Fibroblast of upper back skin (primary cell): ENCODE results near the gene COL4A2.

Source experiments
- DNase-seq: peaks from one replicate; pipeline ENCODE4 v3.0.0-alpha.2; 2013

Gene COL4A2

DNA sequence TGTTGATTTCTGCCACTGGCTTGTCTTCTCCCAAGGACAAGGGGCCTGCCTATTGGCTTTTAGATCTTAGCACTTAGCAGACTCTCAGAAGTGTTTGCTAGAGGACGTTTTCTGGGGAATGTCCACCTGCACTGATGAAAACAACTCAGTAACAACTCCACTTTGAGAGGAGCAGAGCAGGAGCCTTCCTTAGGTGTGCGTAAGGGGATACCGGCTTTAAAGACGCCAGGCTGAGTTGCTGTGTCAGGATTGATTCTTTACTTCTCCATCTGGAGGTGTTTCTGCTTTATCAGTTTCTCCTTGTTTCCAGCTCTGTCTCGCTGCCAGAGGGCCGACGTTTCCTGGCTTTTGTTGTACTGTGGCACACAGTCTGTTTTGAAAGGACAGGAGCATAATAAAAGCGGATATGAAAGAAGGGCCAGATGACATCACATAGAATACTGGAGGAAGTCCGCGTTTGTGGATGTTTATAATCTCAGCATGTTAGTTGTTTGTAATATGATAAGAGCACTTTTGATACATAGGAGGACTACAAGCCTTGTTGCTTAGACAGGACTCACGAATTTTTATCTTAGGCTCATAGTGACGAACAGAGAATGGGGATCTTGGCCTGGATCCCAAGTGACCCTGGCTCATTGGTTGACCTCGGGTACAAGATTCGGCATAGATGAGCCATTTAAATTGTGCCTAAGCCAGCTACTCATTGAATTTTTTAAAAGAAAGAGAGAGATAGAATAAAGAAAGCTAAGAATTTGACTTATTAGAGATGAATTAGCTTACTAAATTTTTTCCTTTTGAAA, 34.6 kb downstream of the COL4A2 start:
- no peak for DNase-seq

DNA sequence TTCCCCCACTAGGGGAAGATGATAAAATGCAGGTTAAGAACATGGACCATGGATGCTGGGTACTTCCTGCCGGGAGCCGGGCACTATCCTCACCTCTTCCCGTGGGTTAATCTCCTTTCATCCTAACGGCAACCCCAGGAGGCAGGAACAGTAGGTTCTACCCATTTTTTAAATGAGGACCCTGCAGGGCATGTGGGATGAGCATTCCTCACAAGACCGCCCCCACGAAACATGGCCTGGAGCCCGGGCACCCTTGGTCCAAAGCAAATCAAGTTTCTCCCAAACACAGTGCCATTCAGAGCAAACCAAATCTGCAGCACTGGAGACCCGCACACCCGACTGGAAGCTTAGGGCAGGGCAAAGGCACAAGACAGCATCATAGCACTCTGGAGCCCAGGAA, 35.4 kb downstream of the COL4A2 start:
- DNase-seq: no peak

DNA sequence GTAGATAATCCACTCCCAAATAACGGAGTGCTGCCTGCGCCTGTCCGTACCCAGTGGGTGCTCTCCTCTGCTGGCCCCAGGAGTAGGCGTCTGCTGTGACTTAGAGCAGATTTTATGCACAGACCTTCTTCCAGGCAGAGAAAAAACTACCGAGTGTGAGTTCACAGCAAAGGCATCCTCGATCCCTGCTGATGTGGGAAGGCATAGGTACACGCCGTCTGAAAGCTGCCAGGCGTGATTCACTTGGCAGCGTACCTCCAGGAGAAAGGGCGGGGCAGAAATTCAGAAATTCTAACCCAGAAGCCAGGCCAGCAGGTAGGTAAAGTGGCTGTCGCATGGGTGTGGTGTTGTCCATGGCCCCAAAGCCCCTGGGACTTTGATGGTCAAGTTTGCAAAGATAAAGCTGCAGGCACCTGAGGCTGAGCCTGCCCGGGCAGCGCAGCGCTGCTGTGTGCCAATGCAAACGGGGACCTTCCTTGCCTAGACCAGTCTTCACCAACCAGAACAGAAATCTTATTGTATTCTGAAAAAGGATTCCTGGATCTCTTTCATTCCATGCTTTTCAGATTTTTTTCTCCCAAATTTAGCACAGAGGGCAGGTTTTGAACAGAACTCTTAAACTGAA, 36.3 kb downstream of the COL4A2 start:
- DNase-seq: no peak

DNA sequence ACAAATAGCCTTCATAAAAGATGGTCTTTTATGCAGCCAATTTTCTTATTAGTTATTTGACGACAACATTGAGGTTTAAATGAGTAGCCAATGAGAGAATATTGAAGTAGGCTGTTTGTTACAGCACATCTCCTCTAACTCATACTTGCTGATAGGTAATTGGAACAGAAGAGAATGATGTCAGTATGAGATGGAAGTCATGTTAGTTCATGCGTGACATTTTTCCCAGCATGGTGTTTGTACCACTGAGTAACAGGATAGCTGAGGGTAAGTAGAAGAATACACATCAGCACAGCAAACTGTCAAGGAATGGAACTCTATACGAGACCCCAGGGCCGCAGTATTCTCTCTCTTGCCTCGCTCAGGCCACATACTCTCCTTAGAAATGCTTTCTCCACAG, 37.2 kb downstream of the COL4A2 start:
- no peak for DNase-seq

DNA sequence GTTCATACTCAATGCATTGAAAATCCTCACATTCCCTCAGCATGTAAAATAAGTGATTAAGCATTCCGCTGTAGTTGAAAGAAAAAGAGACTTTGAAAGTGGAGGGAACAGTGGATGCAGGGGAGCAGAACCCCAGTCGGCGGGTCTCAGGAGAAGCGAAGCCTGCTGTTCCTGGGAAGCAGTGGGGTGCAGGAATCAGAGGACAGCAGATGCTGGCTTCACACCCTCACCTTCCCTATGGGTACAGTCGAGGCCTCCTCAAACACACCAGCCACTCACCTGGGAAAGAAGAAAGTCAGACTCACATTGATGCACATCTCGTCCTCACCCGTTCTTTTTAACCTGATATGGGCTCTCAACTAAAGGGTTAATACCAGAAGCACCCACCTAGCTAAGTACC, 38.2 kb downstream of the COL4A2 start:
- no peak for DNase-seq

DNA sequence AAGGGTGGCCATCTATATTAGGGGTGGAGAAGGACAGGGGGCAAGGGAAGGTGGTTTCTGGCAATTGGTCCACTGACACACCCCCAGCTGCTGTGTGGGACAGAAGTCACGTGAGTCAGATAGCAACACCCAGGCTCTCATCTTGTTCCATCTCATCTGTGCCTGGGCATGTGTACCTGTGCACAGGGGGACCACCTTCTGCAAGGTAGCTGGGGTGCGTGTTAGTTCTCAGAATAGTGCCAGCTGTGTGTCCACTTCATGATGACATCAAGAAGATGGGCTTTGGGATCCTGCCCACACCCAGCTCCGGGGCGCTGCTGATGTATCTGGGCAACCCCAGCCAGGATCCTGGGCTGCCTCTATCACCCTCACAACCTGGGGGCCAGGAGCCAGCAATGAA, 38.6 kb downstream of the COL4A2 start:
- no peak for DNase-seq

DNA sequence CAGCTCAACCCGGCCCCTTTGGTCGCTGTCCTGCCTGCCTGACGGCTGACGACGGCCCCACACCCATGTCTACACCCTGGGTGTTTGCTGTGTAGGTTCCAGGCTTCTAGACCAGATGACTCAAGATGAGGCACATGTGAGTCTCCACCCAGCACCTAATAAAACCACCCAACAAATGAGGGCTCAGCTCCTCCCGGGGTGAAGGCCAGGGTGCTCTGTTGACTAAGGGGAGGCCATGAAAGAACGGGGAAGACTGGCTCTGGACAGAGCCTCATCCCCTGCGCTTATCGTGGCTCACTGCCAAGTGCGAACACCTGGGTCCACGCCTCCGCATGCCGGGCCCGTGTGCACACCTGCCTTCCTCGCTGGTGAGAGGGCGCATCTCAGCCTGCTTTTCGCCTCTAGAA, 39.6 kb downstream of the COL4A2 start:
- no peak for DNase-seq

DNA sequence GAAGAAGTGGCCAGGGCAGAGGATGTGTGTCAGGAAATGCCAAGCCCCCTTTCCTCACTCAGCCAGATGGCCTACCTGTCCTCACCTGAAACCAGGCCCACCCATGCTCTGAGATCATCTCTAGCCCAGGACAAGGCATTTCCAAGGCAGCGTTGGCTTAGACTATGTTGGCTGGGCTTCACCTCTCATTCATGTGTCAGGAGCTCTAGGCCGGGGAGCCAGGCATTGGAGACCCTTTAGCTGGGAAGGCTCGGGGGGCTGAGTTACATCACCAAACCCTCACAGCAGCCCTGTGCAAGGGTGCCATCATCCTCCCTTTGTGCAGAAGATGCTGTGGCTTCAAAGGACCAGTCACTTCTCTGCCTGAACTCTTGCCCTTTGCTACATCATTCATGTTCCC, 40.0 kb downstream of the COL4A2 start:
- no peak for DNase-seq

DNA sequence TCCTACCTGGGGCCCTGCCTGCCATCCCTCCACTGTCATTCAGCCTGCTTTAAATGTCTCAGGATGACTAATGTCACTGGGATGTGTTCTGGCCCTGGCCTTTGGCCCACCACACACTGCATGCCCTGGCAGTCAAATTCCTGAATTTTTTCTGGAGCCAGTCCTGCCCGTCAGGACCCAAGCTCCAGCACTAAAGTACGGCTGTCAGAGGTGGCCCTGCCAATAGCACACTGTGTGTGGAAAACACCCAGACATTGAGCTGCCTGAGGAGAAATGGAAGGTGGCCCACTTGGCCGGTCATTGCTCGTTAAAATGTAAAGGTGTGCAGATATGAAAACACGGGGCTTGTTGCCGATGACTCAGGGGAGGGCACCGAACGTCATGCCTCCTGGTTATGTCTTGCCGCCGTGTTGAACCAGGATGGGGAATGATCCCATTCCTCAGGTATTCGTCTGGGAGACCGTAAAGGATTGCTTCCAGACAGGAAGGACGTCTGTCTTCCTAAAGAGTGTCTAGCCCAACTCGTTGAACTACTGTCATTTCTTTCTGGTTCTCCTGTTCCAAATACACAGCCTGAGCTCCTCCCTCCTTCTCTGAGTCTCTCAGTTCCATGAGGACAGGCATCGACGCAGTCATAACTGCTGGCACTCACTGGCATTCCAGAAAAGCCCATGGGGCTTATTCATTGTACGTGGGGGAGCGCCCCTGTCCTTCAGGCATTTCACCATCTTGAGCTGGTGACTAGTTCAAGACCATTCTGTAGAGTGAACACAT, 40.6 kb downstream of the COL4A2 start:
- peak; percentile 86 for DNase-seq

DNA sequence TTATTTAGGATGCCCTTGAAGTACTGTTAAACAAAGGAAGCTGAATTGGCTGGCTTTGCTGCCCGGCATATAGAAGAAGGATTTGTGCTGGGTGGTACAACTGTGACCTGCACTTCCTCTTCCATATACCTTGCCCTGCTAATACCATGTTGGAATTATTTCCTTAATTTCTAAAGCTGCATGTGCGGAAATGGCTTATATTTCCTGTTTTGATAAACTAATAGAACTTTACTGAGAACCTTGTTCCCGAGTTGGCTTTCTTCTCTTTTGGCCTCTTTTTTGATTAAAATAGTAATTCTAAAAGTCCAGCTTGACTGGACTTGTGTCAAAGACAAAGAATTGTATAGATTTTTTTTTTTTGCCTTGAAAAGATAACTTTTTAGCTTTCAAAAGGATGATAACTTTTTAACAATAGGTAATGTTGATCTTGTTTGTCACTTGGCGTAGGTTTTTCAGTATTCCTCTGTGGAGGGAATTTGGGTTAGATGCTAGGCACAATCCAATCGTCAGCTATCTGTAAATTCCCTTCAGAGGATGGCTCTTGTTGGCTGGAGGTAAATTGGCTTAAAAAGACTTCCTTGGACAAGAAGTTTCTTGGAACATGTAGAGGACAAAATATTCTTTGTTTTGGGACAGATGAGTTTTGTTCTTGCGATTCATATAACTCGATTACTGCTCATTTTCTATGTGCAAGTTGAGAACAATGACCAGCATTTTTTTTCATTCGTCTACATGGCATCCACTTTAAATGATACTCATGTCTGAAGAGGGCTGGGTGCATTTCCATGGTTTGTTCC, 41.4 kb downstream of the COL4A2 start:
- no peak for DNase-seq

DNA sequence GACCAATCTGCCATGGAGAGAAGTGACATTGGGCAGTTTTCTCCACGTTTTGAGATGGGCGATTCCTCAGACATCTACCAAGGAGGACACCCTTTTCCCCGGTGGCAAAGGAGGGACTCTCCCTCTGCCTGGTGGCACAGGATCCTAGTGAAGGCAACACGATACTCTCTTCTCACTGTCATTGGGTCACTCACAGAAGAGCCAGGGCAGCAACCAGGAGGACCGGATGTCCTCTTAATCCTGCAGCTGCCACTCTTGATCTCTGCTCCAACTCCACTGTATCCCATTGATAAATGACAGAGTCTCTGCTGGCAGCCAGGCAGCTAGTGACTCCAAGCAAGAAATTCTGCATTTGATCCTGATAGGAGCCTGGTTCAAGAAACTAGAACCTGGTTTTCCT, 42.2 kb downstream of the COL4A2 start:
- DNase-seq: no peak

DNA sequence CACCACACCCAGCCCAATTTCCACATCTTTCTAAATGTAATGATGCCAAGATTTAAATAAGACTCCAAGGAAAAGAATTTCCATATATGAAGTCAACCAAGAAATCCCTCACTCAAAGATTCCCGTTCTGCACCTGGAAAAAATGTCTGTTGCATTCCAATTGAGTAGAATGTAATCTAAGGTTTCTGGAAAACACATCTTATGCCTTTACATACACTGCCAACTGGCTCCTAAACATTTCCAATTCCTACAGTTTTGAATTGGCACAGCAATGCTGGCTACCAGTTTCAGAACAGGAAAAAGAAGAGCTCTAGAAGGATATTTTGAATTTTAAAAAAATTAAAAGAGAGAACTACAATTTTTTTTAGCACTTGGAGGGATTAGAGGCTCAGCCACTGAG, 43.0 kb downstream of the COL4A2 start:
- no peak for DNase-seq

DNA sequence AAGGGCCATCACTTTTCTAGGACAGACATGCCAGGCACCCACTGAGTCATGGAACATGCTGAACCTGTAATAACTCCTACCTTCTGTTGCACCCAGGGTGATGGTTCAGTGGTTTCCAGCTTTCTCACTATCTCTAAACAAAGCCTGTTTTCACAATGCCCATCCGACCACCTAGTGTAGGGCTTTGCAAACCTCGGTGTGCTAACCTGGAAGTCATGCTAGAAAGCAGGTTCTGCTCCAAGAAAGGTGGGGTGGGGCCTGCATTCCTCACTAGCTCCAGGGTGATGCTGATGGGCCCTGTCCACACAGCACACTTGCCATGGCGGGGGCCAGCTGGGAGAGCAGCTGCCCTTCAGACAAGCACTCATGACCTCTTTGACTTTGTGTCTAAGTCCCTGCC, 43.4 kb downstream of the COL4A2 start:
- no peak for DNase-seq

DNA sequence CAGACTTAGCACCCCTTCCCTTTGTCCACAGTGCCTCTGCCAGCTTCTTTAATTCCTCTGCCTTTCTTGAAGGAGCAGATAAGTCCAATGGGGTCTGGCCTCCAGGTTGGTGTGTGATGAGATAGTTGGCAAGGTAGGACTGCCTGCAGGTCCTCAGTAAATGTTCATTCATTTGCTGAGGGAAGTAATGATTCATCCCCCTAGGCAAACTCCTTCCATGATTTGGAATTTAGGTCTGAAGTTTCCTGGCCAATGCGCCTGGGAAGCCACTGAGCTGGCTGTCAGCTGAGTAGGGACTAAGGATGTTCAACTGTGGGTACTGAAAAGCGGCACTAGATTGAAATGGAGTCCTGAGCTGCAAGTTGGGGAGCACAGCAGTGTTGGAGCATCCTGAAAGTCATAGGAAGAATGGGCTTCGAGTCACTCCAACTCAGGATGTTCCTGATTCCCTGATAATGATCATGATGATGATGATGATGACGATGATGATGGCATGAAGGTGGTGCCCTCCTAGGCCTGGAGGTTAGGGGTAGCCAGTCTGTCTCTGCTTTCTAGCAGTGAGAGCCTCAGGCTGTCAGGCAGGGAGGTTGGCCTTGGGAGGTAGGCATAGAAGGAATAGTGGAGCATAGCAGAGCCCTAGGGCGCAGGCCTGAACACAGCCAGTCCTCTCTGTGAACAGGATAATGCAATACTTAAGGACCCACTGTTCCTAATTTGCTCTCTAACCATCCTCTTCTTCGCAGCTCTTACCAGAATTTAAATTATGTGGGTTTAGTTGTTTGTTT, 44.7 kb downstream of the COL4A2 start:
- DNase-seq: no peak

DNA sequence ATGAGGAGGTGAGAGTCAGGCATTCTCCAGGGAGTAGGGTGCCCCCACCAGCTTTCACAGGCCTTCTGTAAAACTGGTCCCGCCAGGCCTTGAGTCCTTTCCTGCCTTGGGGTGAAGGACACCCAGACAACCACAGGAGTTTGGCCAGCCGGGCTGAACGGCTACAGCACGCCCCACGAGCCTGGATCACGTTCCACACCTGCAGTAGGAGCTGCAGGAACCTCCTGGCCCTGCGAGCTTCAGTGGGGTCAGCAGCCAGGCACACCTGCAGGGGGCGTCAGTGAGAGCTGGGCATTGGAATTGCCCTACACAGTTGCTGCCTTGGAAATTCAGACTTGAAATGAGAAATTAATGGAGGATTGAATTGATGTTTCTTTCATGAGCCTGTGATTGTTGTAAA, 45.7 kb downstream of the COL4A2 start:
- no peak for DNase-seq

DNA sequence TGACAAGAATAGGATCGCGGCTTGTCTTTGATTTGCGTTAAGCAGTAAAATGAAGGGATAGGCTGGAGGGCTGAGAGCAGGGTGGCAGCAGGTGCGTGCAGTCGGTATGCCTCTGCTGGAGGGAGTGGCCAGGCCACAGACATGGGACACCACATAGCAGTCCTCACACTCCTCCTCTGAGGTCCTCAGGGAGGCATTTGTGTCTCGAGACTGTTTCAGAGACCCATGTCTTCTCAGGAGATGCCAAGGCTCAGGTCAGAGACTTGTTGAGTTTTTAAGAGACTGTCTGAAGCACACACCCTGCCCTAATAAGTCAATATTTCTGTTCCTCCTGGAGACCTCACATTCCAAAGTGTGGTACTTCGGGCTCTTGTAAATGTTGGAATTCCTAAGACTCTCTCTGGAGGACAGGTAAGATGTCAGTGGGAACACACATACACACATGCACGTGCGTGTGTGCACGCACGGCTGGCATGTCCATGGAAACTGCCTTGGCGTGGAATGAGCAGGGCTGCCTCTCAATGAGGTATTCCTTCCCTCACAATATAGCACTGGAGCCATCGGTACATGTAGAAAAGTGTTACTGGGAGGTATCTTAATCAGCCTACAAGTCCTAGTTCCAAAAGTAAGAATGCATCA, 46.4 kb downstream of the COL4A2 start:
- DNase-seq: no peak

DNA sequence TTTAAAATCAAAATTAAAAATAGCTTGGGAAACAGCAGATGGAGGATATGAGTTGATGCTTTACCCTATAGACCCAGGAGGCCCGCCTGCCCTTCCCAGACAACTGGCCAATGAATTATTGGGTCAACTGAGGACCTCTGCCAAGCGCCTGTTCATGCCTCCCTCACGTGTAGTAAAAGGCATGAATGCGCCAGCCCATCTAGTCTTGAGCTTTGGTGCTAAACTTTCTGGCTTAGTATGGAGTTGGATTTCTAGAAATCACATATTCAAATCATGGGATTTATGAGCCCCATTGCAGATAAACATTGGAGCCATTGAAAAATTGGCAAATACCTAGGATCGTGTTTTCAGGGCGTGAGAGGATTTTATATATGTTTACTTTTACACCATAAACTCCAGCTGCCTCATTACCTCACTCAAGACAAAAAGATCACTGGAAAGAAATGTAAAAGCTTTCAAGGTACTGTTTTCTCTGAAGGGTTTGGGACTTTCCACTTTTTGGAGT, 47.1 kb downstream of the COL4A2 start:
- no peak for DNase-seq

DNA sequence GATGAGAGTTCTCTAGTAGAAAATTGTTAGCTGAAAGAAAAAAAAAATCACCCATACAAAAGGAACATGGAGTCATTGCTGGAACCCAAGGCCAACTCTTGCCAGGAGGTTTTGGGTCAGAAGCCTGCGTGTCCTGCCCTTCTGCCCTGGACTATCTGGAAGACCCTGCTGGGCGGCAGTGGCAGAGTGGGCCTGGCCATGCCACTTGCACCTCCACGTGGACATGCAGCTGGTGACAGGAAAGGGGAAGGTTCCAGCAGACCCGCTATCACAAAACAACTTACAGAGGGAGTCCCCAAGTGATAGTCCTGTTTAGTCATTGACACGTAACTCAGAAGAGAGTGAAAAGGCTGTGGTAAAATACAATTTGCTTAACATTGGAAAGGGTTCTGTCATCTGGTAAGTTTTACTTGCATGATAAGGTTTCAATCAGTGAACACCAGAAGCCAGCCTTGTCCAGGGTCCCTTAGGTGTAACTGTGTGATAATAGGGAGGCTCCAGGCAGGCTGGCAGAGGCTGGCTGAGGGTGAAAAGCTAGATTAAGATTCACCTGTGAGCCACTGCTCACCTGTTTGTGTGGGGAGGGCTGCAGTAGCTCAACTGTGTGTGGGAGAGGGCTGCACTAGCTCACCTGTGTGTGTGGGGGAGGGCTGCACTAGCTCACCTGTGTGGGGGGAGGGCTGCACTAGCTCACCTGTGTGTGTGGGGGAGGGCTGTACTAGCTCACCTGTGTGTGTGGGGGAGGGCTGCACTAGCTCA, 47.8 kb downstream of the COL4A2 start:
- no peak for DNase-seq

DNA sequence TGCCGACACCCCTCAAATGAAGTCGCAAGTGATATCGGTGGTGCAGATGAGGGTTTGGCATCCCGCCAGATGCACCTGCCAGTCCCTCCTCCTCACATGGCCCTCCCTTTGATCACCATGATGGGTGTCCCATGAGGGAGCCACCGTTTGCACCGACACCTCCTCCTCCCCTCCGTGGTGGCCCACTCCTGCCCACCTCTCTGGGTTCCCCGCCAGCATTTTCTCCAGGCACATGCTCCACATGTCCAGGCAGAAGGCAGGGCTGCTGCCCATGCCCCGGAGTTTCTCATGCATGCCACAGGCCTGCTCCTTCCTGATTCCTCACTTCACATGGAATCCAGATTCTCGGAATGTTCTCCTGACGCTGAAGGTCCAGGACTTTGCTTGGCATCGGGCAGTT, 49.3 kb downstream of the COL4A2 start:
- DNase-seq: no peak

DNA sequence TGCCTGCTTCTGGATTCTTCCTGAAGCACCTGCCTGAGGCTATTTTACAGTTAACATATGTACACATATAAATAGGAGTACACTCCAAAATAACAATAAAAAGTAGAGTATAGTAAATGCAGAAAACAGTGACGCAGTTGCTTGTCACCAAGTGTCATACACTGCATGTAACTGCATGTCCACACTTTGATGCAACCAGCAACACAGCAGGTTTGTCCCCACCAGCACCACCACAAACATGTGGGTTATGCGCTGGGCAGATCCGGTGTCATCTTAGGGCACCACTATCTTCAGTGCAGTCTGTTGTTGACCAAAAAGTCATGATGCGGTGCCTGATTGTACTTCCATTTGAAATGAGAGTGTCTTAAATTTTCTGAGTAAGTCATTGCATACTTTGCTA, 51.3 kb downstream of the COL4A2 start:
- no peak for DNase-seq

DNA sequence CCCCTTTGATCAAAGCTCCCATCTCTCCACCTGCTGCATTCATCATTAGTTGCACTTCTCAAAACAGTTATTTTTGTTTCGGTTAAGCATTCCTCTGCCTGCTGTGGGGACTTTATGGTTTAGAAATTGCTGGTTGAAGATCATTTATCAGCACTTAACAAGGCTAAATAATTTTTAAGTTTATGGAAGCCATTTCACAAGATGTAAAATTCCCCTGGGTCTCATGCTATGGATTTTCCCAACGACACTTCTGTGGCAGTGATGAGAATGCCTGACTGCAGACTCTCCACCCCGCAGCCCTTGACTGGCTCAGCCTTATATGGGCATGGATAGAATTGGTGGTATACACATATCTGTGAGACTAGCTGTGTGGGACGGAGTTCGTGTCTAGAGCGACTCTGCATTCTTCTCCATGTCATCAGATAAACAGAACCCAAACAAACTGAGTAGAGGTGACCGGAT, 52.8 kb downstream of the COL4A2 start:
- DNase-seq: no peak
